SK-N-SH (cell line): ENCODE measurements around the gene SF3B1. TPM values are rescaled to one million over a fixed set of nuclear protein-coding genes. Genes with fewer than 3 reads are reported as not detected.
"Not testable (repeated sequence)": the region's sequence is repeated elsewhere in the genome, so short reads cannot be mapped to it uniquely, and the experiment has no call there.

Experiments
- CTCF ChIA-PET: fragments of 300-600, 350-600 bp; formaldehyde crosslinking; extraction: SDS; loops from one replicate; lab custom pipeline; 2021; lab: Yijun Ruan, JAX
- POLR2A ChIA-PET: fragments of 350-600 bp; sonication (Branson Sonifier 250); formaldehyde crosslinking; extraction: SDS; loops from one replicate; lab custom pipeline; 2020; ENCODE audit warnings: antibody characterized with exemption, inconsistent platforms; lab: Yijun Ruan, JAX
- DNase-seq: peaks from one replicate; pipeline ENCODE4 v3.0.0; 2012
- H2AFZ ChIP-seq: fragments of 200-600 bp; sonication (generic); 2 replicates; pipeline ENCODE4 v1.8.1; 2016; ENCODE audit warnings: antibody characterized with exemption, mild to moderate bottlenecking, low read depth
- H3F3A ChIP-seq: fragments of 200-600 bp; sonication (generic); replicated peaks from 2 replicates; pipeline ENCODE3; 2016; ENCODE audit warnings: antibody characterized with exemption, mild to moderate bottlenecking; ENCODE audit not compliant: insufficient read depth
- H3K27ac ChIP-seq, 2 experiments: fragments of 200-500 bp in 1 of 2; fragments of 200-600 bp in 1 of 2; sonication (Bioruptor generic) in 1 of 2; sonication (generic), shearing (Covaris generic) in 1 of 2; 2 replicates each; pipeline versions ENCODE4 v1.5.1 to v1.6.1; 2014 to 2016; ENCODE audit warnings: low read depth in 2 of 2, inconsistent platforms in 1 of 2, low read length in 1 of 2, mild to moderate bottlenecking in 1 of 2, mixed read lengths in 1 of 2
- H3K27me3 ChIP-seq: fragments of 200-600 bp; sonication (generic), shearing (Covaris generic); 2 replicates; pipeline ENCODE4 v1.6.1; 2016; ENCODE audit warnings: mixed run types; ENCODE audit not compliant: insufficient read depth
- H3K36me3 ChIP-seq, 2 experiments: fragments of 200-500 bp in 1 of 2; fragments of 200-600 bp in 1 of 2; sonication (Bioruptor generic) in 1 of 2; sonication (generic) in 1 of 2; replicated peaks in 1 of 2; 2 replicates each; pipeline versions ENCODE3 to v1.5.1; 2014 to 2016; ENCODE audit warnings: low read length in 1 of 2, mild to moderate bottlenecking in 1 of 2; ENCODE audit not compliant: insufficient read depth in 2 of 2, control insufficient read depth in 1 of 2
- H3K4me1 ChIP-seq, 2 experiments: fragments of 200-500 bp in 1 of 2; fragments of 200-600 bp in 1 of 2; sonication (Bioruptor generic) in 1 of 2; sonication (generic), shearing (Covaris generic) in 1 of 2; 2 replicates each; pipeline versions ENCODE4 v1.5.1 to v1.6.1; 2014 to 2016; ENCODE audit warnings: low read depth in 1 of 2, low read length in 1 of 2, mixed run types in 1 of 2; ENCODE audit not compliant: insufficient read depth in 2 of 2, control insufficient read depth in 1 of 2
- H3K4me2 ChIP-seq: fragments of 200-600 bp; sonication (generic), shearing (Covaris generic); 2 replicates; pipeline ENCODE4 v1.6.1; 2017; ENCODE audit warnings: mixed run types
- H3K4me3 ChIP-seq, 2 experiments: fragments of 200-500 bp in 1 of 2; fragments of 200-600 bp in 1 of 2; sonication (Bioruptor generic) in 1 of 2; sonication (generic), shearing (Covaris generic) in 1 of 2; 2 replicates each; pipeline versions ENCODE4 v1.5.1 to v1.8.1; 2014 to 2016; ENCODE audit warnings: low read depth in 2 of 2, inconsistent platforms in 1 of 2, low read length in 1 of 2, mild to moderate bottlenecking in 1 of 2, mixed read lengths in 1 of 2, moderate library complexity in 1 of 2
- H3K79me2 ChIP-seq: fragments of 200-600 bp; sonication (generic); 2 replicates; pipeline ENCODE4 v1.8.1; 2017; ENCODE audit warnings: mild to moderate bottlenecking; ENCODE audit not compliant: insufficient read depth
- H3K9ac ChIP-seq: fragments of 200-600 bp; sonication (generic); 2 replicates; pipeline ENCODE4 v1.6.1; 2017; ENCODE audit warnings: mixed run types
- H3K9me2 ChIP-seq: fragments of 200-600 bp; sonication (generic); 2 replicates; pipeline ENCODE4 v1.6.1; 2017; ENCODE audit warnings: mixed run types
- H3K9me3 ChIP-seq: fragments of 200-600 bp; sonication (generic); 2 replicates; pipeline ENCODE4 v1.6.1; 2017; ENCODE audit warnings: mixed run types, mild to moderate bottlenecking, moderate library complexity
- H4K20me1 ChIP-seq: fragments of 200-600 bp; sonication (generic); 2 replicates; pipeline ENCODE4 v1.6.1; 2017; ENCODE audit warnings: mild to moderate bottlenecking, mixed run types; ENCODE audit not compliant: insufficient read depth
- CHD2 ChIP-seq: fragments of 150-350 bp; IDR thresholded peaks from 2 replicates; pipeline ENCODE4 v1.6.1; 2018; ENCODE audit warnings: low read length; ENCODE audit not compliant: partially characterized antibody
- FOSL2 ChIP-seq: IDR thresholded peaks from 2 replicates; pipeline ENCODE4 v1.4.0; 2012; ENCODE audit warnings: low read depth, mild to moderate bottlenecking, moderate library complexity, borderline replicate concordance
- FOXJ3 ChIP-seq: sonication (generic); formaldehyde crosslinking; IDR thresholded peaks from 2 replicates; pipeline ENCODE4 v1.5.1; 2020; ENCODE audit warnings: mild to moderate bottlenecking, missing genetic modification reagents
- FOXM1 ChIP-seq: IDR thresholded peaks from 2 replicates; pipeline ENCODE4 v1.4.0; 2012; ENCODE audit warnings: low read depth, mild to moderate bottlenecking
- GATA2 ChIP-seq: sonication (generic); formaldehyde crosslinking; IDR thresholded peaks from 2 replicates; pipeline ENCODE4 v1.5.0; 2020; ENCODE audit warnings: mild to moderate bottlenecking, missing genetic modification reagents
- MXI1 ChIP-seq: IDR thresholded peaks from 2 replicates; pipeline ENCODE4 v1.6.1; 2012; ENCODE audit warnings: mild to moderate bottlenecking, low read depth, low read length, improper control_type of control experiment
- RAD21 ChIP-seq: IDR thresholded peaks from 2 replicates; pipeline ENCODE4 v1.6.1; 2012; ENCODE audit warnings: mild to moderate bottlenecking, low read length
- TEAD4 ChIP-seq: IDR thresholded peaks from 2 replicates; pipeline ENCODE4 v1.4.0; 2012; ENCODE audit warnings: mild to moderate bottlenecking, borderline replicate concordance; ENCODE audit not compliant: insufficient read depth
- USF1 ChIP-seq: IDR thresholded peaks from 2 replicates; pipeline ENCODE4 v1.4.0; 2012; ENCODE audit warnings: low read depth, borderline replicate concordance
- WGBS: methylation state at CpG from one replicate; pipeline ENCODE4 v1.1.6; 2017; ENCODE audit warnings: low lambda C conversion rate; 5-methylcytosine and 5-hydroxymethylcytosine counted together
- polyA plus RNA-seq, 3 experiments: library from polyadenylated mRNA; depleted of rRNA; stranded (reverse); fragments of >200 nt; gene quantifications; 2 replicates each; pipeline ENCODE4 v1.2.3, GENCODE V29; 2012

Gene SF3B1
- polyA plus RNA-seq, 1 of the 3 experiments (the other 2 are of a cell fraction), result 162 TPM

GRCh38 chr2:197433780-197434438 lies 919 bp downstream of the SF3B1 start:
- peak overlapping the region; percentile 95 for H3K27ac ChIP-seq
- peaks cover 51% of the 10 kb centered on the region for H4K20me1 ChIP-seq
- ChIA-PET CTCF (interaction anchor here (0.7 to 0.9 kb wide), 2 partner anchors 321 to 1877 kb away, joined by 3 read pairs; no protein-coding TSS in a partner anchor), POLR2A (interaction anchor here (1.8 to 2.0 kb wide), 2 partner anchors 19 to 66 kb away, joined by 14 to 15 read pairs; partner anchors contain the start of genes COQ10B, HSPD1 and HSPE1)
- H3K9me2 ChIP-seq, result no peaks in the 10 kb centered on the region
- H3K4me1 ChIP-seq, result peaks cover 5 to 14% of the 10 kb centered on the region in 2 experiments; a peak in 3 of 4 replicates
- H3F3A ChIP-seq, result peaks cover 6% of the 10 kb centered on the region
- H3K36me3 ChIP-seq, result no peaks in the 10 kb centered on the region
- TF ChIP-seq MXI1 (peak; percentile 71; the same call in 1 of the 2 replicates), USF1 (no peak)
- TF ChIP-seq, all 33 proteins: peak for 1
- H3K79me2 ChIP-seq, result peaks cover 60% of the 10 kb centered on the region
- no peaks in the 10 kb centered on the region for H3K27me3 ChIP-seq
- H3K4me2 ChIP-seq, result peak overlapping the region; percentile 77
- H2AFZ ChIP-seq, result no peak overlapping the region
- H3K4me3 ChIP-seq, result peak overlapping the region; percentile 84 to 91
- peak overlapping the region; percentile 100 for H3K9ac ChIP-seq
- DNase-seq, result no peak
- no peaks in the 10 kb centered on the region for H3K9me3 ChIP-seq
- 1% methylated on average over 11 of the region's 11 CpGs for WGBS

- H3K4me2 ChIP-seq, result peak overlapping the region; percentile 77
- H3F3A ChIP-seq, DNase-seq, H3K36me3 ChIP-seq, CTCF ChIA-PET, H3K9me3 ChIP-seq, H3K27ac ChIP-seq, H2AFZ ChIP-seq, H3K9ac ChIP-seq, H3K27me3 ChIP-seq, H3K9me2 ChIP-seq: not testable (repeated sequence)
- WGBS, result 77% methylated on average over 6 of the region's 6 CpGs
- peaks cover 65% of the 10 kb centered on the region for H4K20me1 ChIP-seq
- peaks cover 74% of the 10 kb centered on the region for H3K79me2 ChIP-seq
- POLR2A ChIA-PET, result interaction anchor here (0.7 kb wide), 1 partner anchor 8 kb away, joined by 3 read pairs; no protein-coding TSS in a partner anchor
- H3K4me1 ChIP-seq, result peaks cover 5 to 14% of the 10 kb centered on the region in 2 experiments; a peak in 3 of 4 replicates
- H3K4me3 ChIP-seq, result peak overlapping the region in 1 of 2 experiments; percentile 91; a peak in 1 of 4 replicates
These were observed 2.3 kb downstream of the SF3B1 start for GRCh38 chr2:197432527-197432926.

GRCh38 chr2:197431858-197432257 lies 3.0 kb downstream of the SF3B1 start:
- Histone ChIP-seq H3K9me2 (no peaks in the 10 kb centered on the region), H3K36me3 (peaks cover 0 to 6% of the 10 kb centered on the region in 2 experiments), H3K4me1 (peaks cover 5 to 14% of the 10 kb centered on the region in 2 experiments; a peak in 3 of 4 replicates), H3K27ac (no peak overlapping the region), H3F3A (peaks cover 9% of the 10 kb centered on the region), H3K4me3 (no peak overlapping the region), H3K79me2 (peaks cover 80% of the 10 kb centered on the region), H3K4me2 (peak overlapping the region; percentile 1; the same call in 1 of the 2 replicates), H3K9ac (no peak overlapping the region), H3K27me3 (no peaks in the 10 kb centered on the region), H2AFZ (no peak overlapping the region), H4K20me1 (peaks cover 71% of the 10 kb centered on the region), H3K9me3 (no peaks in the 10 kb centered on the region)
- ChIA-PET CTCF (interaction anchor here (1.2 kb wide), 1 partner anchor 19 kb away, joined by 3 read pairs; no protein-coding TSS in a partner anchor), POLR2A (no interaction called here)
- no peak for DNase-seq
- whole genome bisulfite sequencing, result 89% methylated on average over 6 of the region's 6 CpGs
- TF ChIP-seq FOXM1, result no peak
- no peak for TF ChIP-seq FOXJ3 (CRISPR knock-in tag)
- no peak for TF ChIP-seq TEAD4
- no peak for TF ChIP-seq GATA2
- no peak for TF ChIP-seq RAD21
- no peak for TF ChIP-seq USF1
- no peak for TF ChIP-seq CHD2
- no peak for TF ChIP-seq FOSL2
